H1 (cell line): Measurements from ENCODE around the gene PRKN. TPM values are rescaled to one million over a fixed set of nuclear protein-coding genes. Genes with fewer than 3 reads are reported as not detected.

ENCODE experiments used
- CTCF ChIA-PET: fragments of 300-600 bp; sonication (Branson Sonifier 250); formaldehyde crosslinking; loops from one replicate; lab custom pipeline; 2021; ENCODE audit not compliant: partially characterized antibody; lab: Charles Lee
- POLR2A ChIA-PET: fragments of 300-600 bp; sonication (Branson Sonifier 250); formaldehyde crosslinking; loops from one replicate; lab custom pipeline; 2021; ENCODE audit warnings: inconsistent platforms; ENCODE audit not compliant: partially characterized antibody; lab: Charles Lee
- DNase-seq, 2 experiments: peaks; one replicate each; pipeline versions ENCODE4 v3.0.0 to v3.0.0-alpha.2; 2010 to 2022; ENCODE audit warnings: low spot score in 2 of 2, low read depth in 1 of 2, mixed read lengths in 1 of 2
- FAIRE-seq: peaks from 2 replicates; lab custom pipeline; 2011; peaks lifted over from hg19 to GRCh38; lab: Jason Lieb, UNC
- H2AFZ ChIP-seq: 2 replicates; pipeline ENCODE4 v1.8.1; 2012; ENCODE audit warnings: low read length, inconsistent platforms
- H2AK5ac ChIP-seq: 2 replicates; pipeline ENCODE4 v1.6.1; 2013; ENCODE audit warnings: low read depth, low read length
- H2BK120ac ChIP-seq: replicated peaks from 2 replicates; pipeline ENCODE3; 2013; ENCODE audit warnings: low read depth, low read length, inconsistent platforms
- H2BK12ac ChIP-seq: 2 replicates; pipeline ENCODE4 v1.6.1; 2013; ENCODE audit warnings: low read depth, low read length
- H2BK15ac ChIP-seq: 2 replicates; pipeline ENCODE4 v1.6.1; 2013; ENCODE audit warnings: low read length
- H2BK20ac ChIP-seq: 2 replicates; pipeline ENCODE4 v1.6.1; 2013; ENCODE audit warnings: low read length
- H2BK5ac ChIP-seq: 2 replicates; pipeline ENCODE4 v1.6.1; 2013; ENCODE audit warnings: low read depth, low read length
- H3K14ac ChIP-seq: 2 replicates; pipeline ENCODE4 v1.6.1; 2013; ENCODE audit warnings: inconsistent platforms; ENCODE audit not compliant: insufficient read length
- H3K18ac ChIP-seq: 2 replicates; pipeline ENCODE4 v1.6.1; 2013; ENCODE audit warnings: low read length; ENCODE audit errors: extremely low read depth
- H3K23ac ChIP-seq: 2 replicates; pipeline ENCODE4 v1.6.1; 2013; ENCODE audit warnings: inconsistent platforms; ENCODE audit not compliant: insufficient read length
- H3K23me2 ChIP-seq: 2 replicates; pipeline ENCODE4 v1.6.1; 2013; ENCODE audit warnings: low read depth, low read length
- H3K27ac ChIP-seq: 2 replicates; pipeline ENCODE4 v1.6.1; 2011; ENCODE audit warnings: low read depth, low read length, inconsistent platforms
- H3K27me3 ChIP-seq, 4 experiments: replicated peaks in 1 of 4; 1 replicate in 1 of 4; 2 replicates in 3 of 4; pipeline versions ENCODE4 v1.6.1 to v1.8.1; 2011 to 2013; ENCODE audit warnings: low read length in 3 of 4, mild to moderate bottlenecking in 3 of 4, inconsistent platforms in 2 of 4, mixed read lengths in 2 of 4, moderate library complexity in 1 of 4; ENCODE audit not compliant: control insufficient read depth in 3 of 4, insufficient read depth in 3 of 4; ENCODE audit errors: extremely low read depth in 1 of 4
- H3K36me3 ChIP-seq, 4 experiments: 2 replicates each; pipeline versions ENCODE4 v1.6.1 to v1.8.1; 2011 to 2013; ENCODE audit warnings: mild to moderate bottlenecking in 4 of 4, low read length in 3 of 4, moderate library complexity in 2 of 4, control low read depth in 1 of 4, inconsistent platforms in 1 of 4; ENCODE audit not compliant: insufficient read depth in 4 of 4, control insufficient read depth in 2 of 4
- H3K4ac ChIP-seq: replicated peaks from 2 replicates; pipeline ENCODE3; 2013; ENCODE audit warnings: low read length, low read depth, mixed read lengths, inconsistent platforms; ENCODE audit not compliant: insufficient read length
- H3K4me1 ChIP-seq, 4 experiments: replicated peaks in 1 of 4; 1 replicate in 1 of 4; 2 replicates in 3 of 4; pipeline versions ENCODE4 v1.6.1 to v1.8.1; 2011 to 2013; ENCODE audit warnings: low read length in 3 of 4, inconsistent platforms in 2 of 4, mixed read lengths in 1 of 4; ENCODE audit not compliant: insufficient read depth in 4 of 4, control insufficient read depth in 3 of 4
- H3K4me2 ChIP-seq, 2 experiments: 2 replicates each; pipeline versions ENCODE4 v1.6.1 to v1.8.1; 2011 to 2013; ENCODE audit warnings: low read depth in 2 of 2, low read length in 2 of 2, control low read depth in 1 of 2, inconsistent platforms in 1 of 2, mild to moderate bottlenecking in 1 of 2; ENCODE audit not compliant: insufficient read depth in 1 of 2
- H3K4me3 ChIP-seq, 4 experiments: fragments of 200-600, 300-600 bp in 1 of 4; sonication (generic), shearing (Covaris generic), sonication (Bioruptor Twin) in 1 of 4; 2 replicates each; pipeline versions ENCODE4 v1.5.1 to v1.8.1; 2011 to 2016; ENCODE audit warnings: low read length in 4 of 4, low read depth in 3 of 4, control low read depth in 2 of 4, inconsistent platforms in 2 of 4, mild to moderate bottlenecking in 2 of 4, mixed read lengths in 1 of 4, moderate library complexity in 1 of 4; ENCODE audit not compliant: insufficient read depth in 2 of 4; ENCODE audit errors: extremely low read depth in 1 of 4
- H3K56ac ChIP-seq: replicated peaks from 2 replicates; pipeline ENCODE3; 2013; ENCODE audit warnings: low read depth, mild to moderate bottlenecking, mixed read lengths, low read length, inconsistent platforms; ENCODE audit not compliant: insufficient read length
- H3K79me1 ChIP-seq: 2 replicates; pipeline ENCODE4 v1.6.1; 2013; ENCODE audit warnings: low read depth, low read length, control low read depth
- H3K79me2 ChIP-seq, 2 experiments: 2 replicates each; pipeline versions ENCODE4 v1.6.1 to v1.8.1; 2012 to 2013; ENCODE audit warnings: low read length in 2 of 2, mild to moderate bottlenecking in 2 of 2, inconsistent platforms in 1 of 2; ENCODE audit not compliant: insufficient read depth in 2 of 2, control insufficient read depth in 1 of 2
- H3K9ac ChIP-seq, 4 experiments: replicated peaks in 1 of 4; 1 replicate in 1 of 4; 2 replicates in 3 of 4; pipeline versions ENCODE4 v1.6.1 to v1.8.1; 2011 to 2013; ENCODE audit warnings: low read depth in 3 of 4, low read length in 3 of 4, control low read depth in 2 of 4, mild to moderate bottlenecking in 2 of 4, moderate library complexity in 2 of 4, inconsistent platforms in 1 of 4; ENCODE audit errors: extremely low read depth in 1 of 4
- H3K9me3 ChIP-seq, 2 experiments: 2 replicates each; pipeline versions ENCODE4 v1.6.1 to v1.8.1; 2012 to 2013; ENCODE audit warnings: mild to moderate bottlenecking in 2 of 2, moderate library complexity in 2 of 2, control low read depth in 1 of 2, inconsistent platforms in 1 of 2, low read depth in 1 of 2, low read length in 1 of 2, mixed read lengths in 1 of 2; ENCODE audit not compliant: insufficient read depth in 2 of 2
- H4K20me1 ChIP-seq, 2 experiments: replicated peaks in 1 of 2; 2 replicates each; pipeline versions ENCODE3 to v1.8.1; 2011 to 2013; ENCODE audit warnings: inconsistent platforms in 2 of 2, low read length in 2 of 2, mild to moderate bottlenecking in 1 of 2; ENCODE audit not compliant: insufficient read depth in 2 of 2, control insufficient read depth in 1 of 2
- H4K5ac ChIP-seq: 2 replicates; pipeline ENCODE4 v1.6.1; 2013; ENCODE audit warnings: low read length, low read depth, mixed read lengths, inconsistent platforms; ENCODE audit not compliant: insufficient read length
- H4K8ac ChIP-seq: 2 replicates; pipeline ENCODE4 v1.8.0; 2013; ENCODE audit warnings: mild to moderate bottlenecking, moderate library complexity, low read length, inconsistent platforms; ENCODE audit not compliant: insufficient read depth; ENCODE audit errors: extremely low read depth
- H4K91ac ChIP-seq: replicated peaks from 2 replicates; pipeline ENCODE3; 2013; ENCODE audit warnings: low read length, mixed read lengths, inconsistent platforms; ENCODE audit not compliant: insufficient read length
- CBX8 ChIP-seq: fragments of 300-800, 300-1000 bp; sonication (generic); IDR thresholded peaks from 2 replicates; pipeline ENCODE4 v1.7.1; 2016; ENCODE audit warnings: low read depth, low read length, borderline replicate concordance
- CREB1 ChIP-seq: IDR thresholded peaks from 2 replicates; pipeline ENCODE4 v1.6.1; 2012; ENCODE audit warnings: inconsistent platforms
- EP300 ChIP-seq, 2 experiments: IDR thresholded peaks; 1 replicate in 1 of 2; 2 replicates in 1 of 2; pipeline ENCODE4 v1.6.1; 2011 to 2012; ENCODE audit warnings: low read depth in 2 of 2, low read length in 2 of 2, mild to moderate bottlenecking in 2 of 2, borderline replicate concordance in 1 of 2, inconsistent platforms in 1 of 2, moderate library complexity in 1 of 2
- GTF2F1 ChIP-seq: IDR thresholded peaks from 2 replicates; pipeline ENCODE4 v1.6.1; 2012; ENCODE audit warnings: low read depth, low read length, improper control_type of control experiment, borderline replicate concordance
- HDAC2 ChIP-seq, 2 experiments: fragments of 300-600 bp in 1 of 2; sonication (generic) in 1 of 2; IDR thresholded peaks; 2 replicates each; pipeline ENCODE4 v1.6.1; 2011 to 2012; ENCODE audit warnings: low read depth in 2 of 2, low read length in 2 of 2, mild to moderate bottlenecking in 2 of 2, moderate library complexity in 2 of 2, borderline replicate concordance in 1 of 2, inconsistent platforms in 1 of 2
- JUN ChIP-seq: IDR thresholded peaks from 2 replicates; pipeline ENCODE4 v1.6.1; 2011; ENCODE audit warnings: low read depth, mild to moderate bottlenecking, improper control_type of control experiment, low read length
- POLR2A ChIP-seq, 2 experiments: IDR thresholded peaks; 1 replicate in 1 of 2; 2 replicates in 1 of 2; pipeline ENCODE4 v1.6.1; 2011; ENCODE audit warnings: low read depth in 2 of 2, low read length in 2 of 2, mild to moderate bottlenecking in 2 of 2; ENCODE audit errors: control extremely low read depth in 1 of 2
- POU5F1 ChIP-seq: IDR thresholded peaks from 2 replicates; pipeline ENCODE4 v1.6.1; 2011; ENCODE audit warnings: low read depth, mild to moderate bottlenecking, low read length, moderate library complexity
- RFX5 ChIP-seq: IDR thresholded peaks from 2 replicates; pipeline ENCODE4 v1.6.1; 2011; ENCODE audit warnings: low read depth, low read length, improper control_type of control experiment, borderline replicate concordance
- RNF2 ChIP-seq: fragments of 200-900, 300-1000 bp; sonication (generic); IDR thresholded peaks from 2 replicates; pipeline ENCODE4 v1.7.1; 2016; ENCODE audit warnings: borderline replicate concordance, low read depth, mild to moderate bottlenecking, antibody characterized with exemption, low read length; ENCODE audit not compliant: poor library complexity, severe bottlenecking; ENCODE audit errors: missing control alignments
- SIRT6 ChIP-seq: IDR thresholded peaks from one replicate; pipeline ENCODE4 v1.7.1; 2012; ENCODE audit warnings: low read length, inconsistent platforms
- SRF ChIP-seq: IDR thresholded peaks from 2 replicates; pipeline ENCODE4 v1.6.1; 2011; ENCODE audit warnings: mild to moderate bottlenecking, low read depth, low read length, moderate library complexity
- SUZ12 ChIP-seq: fragments of 200-600 bp; sonication (generic); IDR thresholded peaks from 2 replicates; pipeline ENCODE4 v1.6.1; 2012; ENCODE audit warnings: mild to moderate bottlenecking, inconsistent platforms, low read length, moderate library complexity, mixed read lengths
- WGBS, 2 experiments: shearing (Covaris generic) in 1 of 2; methylation state at CpG; one replicate each; pipeline versions ENCODE4 v1.1.6 to v1.1.7; 2013 to 2015; ENCODE audit warnings: low lambda C conversion rate in 2 of 2, mixed read lengths in 2 of 2, inconsistent platforms in 1 of 2, low coverage in 1 of 2, missing lambda C conversion rate in 1 of 2; ENCODE audit not compliant: insufficient replicate concordance in 2 of 2, insufficient coverage in 1 of 2, insufficient read length in 1 of 2; ENCODE audit errors: extremely low coverage in 1 of 2, missing lambda C conversion rate in 1 of 2; 5-methylcytosine and 5-hydroxymethylcytosine counted together
- polyA plus RNA-seq, 7 experiments: library from polyadenylated mRNA; depleted of rRNA in 3 of 7; stranded (reverse) in 5 of 7; unstranded in 2 of 7; fragments of >200 nt in 5 of 7; fragments of 200-250 nt in 2 of 7; gene quantifications; 1 replicate in 5 of 7; 2 replicates in 1 of 7; 4 replicates in 1 of 7; pipeline versions ENCODE4 v1.2.1 to v1.2.3, GENCODE V29; 2011 to 2013; ENCODE audit warnings: missing spikeins in 2 of 7, mixed read lengths in 2 of 7
- total RNA-seq: library from RNA; stranded (reverse); fragmentation: NEBNext Ultra II Directional; extraction: Animal tissue kit (Norgen Biotek cat#: 25700); gene quantifications from 2 replicates; pipeline ENCODE4 v1.2.1, GENCODE V29; 2021
- TF ChIP-seq, protein P1 (sequence below): IDR thresholded peaks from 2 replicates; pipeline ENCODE4 v1.6.1; 2012; ENCODE audit warnings: inconsistent platforms

Gene PRKN
- total and polyA plus RNA-seq, 2 of the 8 experiments (the other 6 are each of a cell fraction or from before 2014, with no cell fraction given), result 0.13 to 0.29 TPM

DNA sequence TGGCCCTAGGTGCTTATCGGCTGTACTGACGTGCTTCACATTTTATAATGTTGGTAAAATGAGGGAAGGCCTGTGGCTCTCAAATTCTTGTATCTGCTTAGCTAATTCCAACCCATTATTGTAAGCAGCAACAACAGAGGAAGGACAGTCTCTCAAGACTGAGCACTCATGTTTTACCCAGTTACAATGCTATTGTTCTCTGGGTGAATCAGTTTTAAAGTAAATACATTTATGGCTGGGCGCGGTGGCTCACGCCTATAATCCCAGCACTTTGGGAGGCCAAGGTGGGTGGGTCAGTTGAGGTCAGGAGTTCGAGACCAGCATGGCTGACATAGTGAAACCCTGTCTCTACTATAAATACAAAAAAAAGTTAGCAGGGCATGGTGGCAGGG, 194.6 kb downstream of the PRKN start:
- no peak overlapping the region for H2BK120ac ChIP-seq
- H2BK5ac ChIP-seq, result no peak overlapping the region
- TF ChIP-seq EP300 (IDR thresholded peaks at IDR 0.05; ENCODE audit: borderline replicate concordance in 1 of 2, low read depth in 2 of 2, low read length in 2 of 2) (no peak), POU5F1 (no peak), JUN (no peak), CBX8 (no peak), GTF2F1 (no peak), HDAC2 (IDR thresholded peaks at IDR 0.05; ENCODE audit: borderline replicate concordance in 1 of 2, low read depth in 2 of 2, low read length in 2 of 2) (no peak), SIRT6 (no peak), RNF2 (no peak), SUZ12 (no peak), RFX5 (no peak), CREB1 (no peak), SRF (no peak), POLR2A (IDR thresholded peaks at IDR 0.05; ENCODE audit: control extremely low read depth in 1 of 2, low read depth in 2 of 2, low read length in 2 of 2) (no peak)
- TF ChIP-seq, protein P1, sequence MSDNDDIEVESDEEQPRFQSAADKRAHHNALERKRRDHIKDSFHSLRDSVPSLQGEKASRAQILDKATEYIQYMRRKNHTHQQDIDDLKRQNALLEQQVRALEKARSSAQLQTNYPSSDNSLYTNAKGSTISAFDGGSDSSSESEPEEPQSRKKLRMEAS, result no peak
- no peak overlapping the region for H4K91ac ChIP-seq
- H4K8ac ChIP-seq, result no peak overlapping the region
- no peak overlapping the region for H2AFZ ChIP-seq
- H2BK12ac ChIP-seq, result no peak overlapping the region
- FAIRE-seq (no peak), DNase-seq (no peak)
- H3K4me2 ChIP-seq, result no peak overlapping the region
- no peaks in the 10 kb centered on the region for H3K27me3 ChIP-seq
- no peaks in the 10 kb centered on the region for H3K9me3 ChIP-seq
- no peak overlapping the region for H2BK20ac ChIP-seq
- no peak overlapping the region for H3K14ac ChIP-seq
- no peak overlapping the region for H3K4me3 ChIP-seq
- no peaks in the 10 kb centered on the region for H3K79me2 ChIP-seq
- H3K9ac ChIP-seq, result no peak overlapping the region
- no peak overlapping the region for H3K4ac ChIP-seq
- H2BK15ac ChIP-seq, result no peak overlapping the region
- H3K27ac ChIP-seq, result no peak overlapping the region
- 95% methylated on average over 6 of the region's 6 CpGs; no CpG with 5 or more reads in 1 of the 2 experiments for WGBS, 2 experiments
- H3K79me1 ChIP-seq, result no peaks in the 10 kb centered on the region
- ChIA-PET CTCF (no interaction called here), POLR2A (no interaction called here)
- no peak overlapping the region for H4K5ac ChIP-seq
- no peak overlapping the region; the same call in 1 of the 2 replicates for H3K18ac ChIP-seq
- no peak overlapping the region for H3K23ac ChIP-seq
- no peak overlapping the region for H3K56ac ChIP-seq
- no peak overlapping the region for H2AK5ac ChIP-seq
- no peaks in the 10 kb centered on the region for H4K20me1 ChIP-seq
- H3K4me1 ChIP-seq, result no peaks in the 10 kb centered on the region
- H3K23me2 ChIP-seq, result no peaks in the 10 kb centered on the region
- no peaks in the 10 kb centered on the region for H3K36me3 ChIP-seq
